PC-3 (cell line): Measurements from ENCODE around the gene ZFPL1.

Source experiments
- CTCF ChIP-seq: fragments of 300-600 bp; sonication (generic); conservative IDR thresholded peaks from 2 replicates; pipeline ENCODE4 v1.5.1; 2017; ENCODE audit warnings: antibody characterized with exemption, low read depth, mild to moderate bottlenecking, low read length
- EZH2 ChIP-seq: fragments of 300-600 bp; sonication (generic); IDR thresholded peaks from one replicate; pipeline ENCODE4 v1.6.1; 2017; ENCODE audit warnings: antibody characterized with exemption, mild to moderate bottlenecking, low read length; ENCODE audit not compliant: unreplicated experiment
- EZH2phosphoT487 ChIP-seq: fragments of 300-600 bp; sonication (generic); IDR thresholded peaks from 2 replicates; pipeline ENCODE4 v1.6.1; 2018; ENCODE audit warnings: mild to moderate bottlenecking, antibody characterized with exemption, low read length, borderline replicate concordance

- TF ChIP-seq EZH2phosphoT487 (no peak), CTCF (no peak), EZH2 (no peak)
Measured at GRCh38 chr11:65083134-65083833, 738 bp upstream of the ZFPL1 start.
